ENCODE measurements around the gene BCAM. TPM values are rescaled to one million over a fixed set of nuclear protein-coding genes. Genes with fewer than 3 reads are reported as not detected.
A peak's percentile ranks its signal among the peaks of the same experiment; 100 is the strongest.

The BCAM gene
- total and polyA plus RNA-seq, 10 donors = 4.9 to 64.8 (median 55.3) TPM

DNA sequence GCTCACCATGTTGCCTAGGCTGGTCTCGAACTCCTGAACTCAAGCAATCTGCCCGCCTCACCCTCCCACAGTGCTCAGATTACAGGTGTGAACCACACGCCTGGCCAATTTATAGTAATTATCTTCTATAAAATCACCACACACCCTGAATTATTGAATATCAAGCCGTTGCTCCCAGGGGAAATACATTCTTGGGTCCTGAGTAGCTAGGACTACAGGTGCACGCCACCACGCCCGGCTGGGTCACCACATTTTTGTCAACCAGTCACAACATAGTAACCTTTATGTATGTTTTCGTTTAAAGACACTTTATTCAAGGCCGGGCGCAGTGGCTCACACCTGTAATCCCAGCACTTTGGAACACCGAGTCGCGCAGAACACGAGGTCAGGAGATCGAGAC lies 22.9 kb upstream of the BCAM start:
- Histone ChIP-seq H3K4me1 (peaks cover 0 to 11% (median 8%) of the 10 kb centered on the region in 6 donors), H3K4me3 (no peak overlapping the region), H3K36me3 (no peaks in the 10 kb centered on the region), H3K27me3 (replicated peaks in 1 of 7) (peaks cover 0 to 7% (median 0%) of the 10 kb centered on the region in 7 donors), H3K9me3 (no peaks in the 10 kb centered on the region), H3K27ac (no peak overlapping the region)
- DNase-seq = no peak
- intact Hi-C loops (cut with DNase I; ENCODE audit: low total_unique reads) = no loop called here
- no peak for TF ChIP-seq POLR2AphosphoS5 (IDR thresholded peaks at IDR 0.05)
- TF ChIP-seq, protein P1, sequence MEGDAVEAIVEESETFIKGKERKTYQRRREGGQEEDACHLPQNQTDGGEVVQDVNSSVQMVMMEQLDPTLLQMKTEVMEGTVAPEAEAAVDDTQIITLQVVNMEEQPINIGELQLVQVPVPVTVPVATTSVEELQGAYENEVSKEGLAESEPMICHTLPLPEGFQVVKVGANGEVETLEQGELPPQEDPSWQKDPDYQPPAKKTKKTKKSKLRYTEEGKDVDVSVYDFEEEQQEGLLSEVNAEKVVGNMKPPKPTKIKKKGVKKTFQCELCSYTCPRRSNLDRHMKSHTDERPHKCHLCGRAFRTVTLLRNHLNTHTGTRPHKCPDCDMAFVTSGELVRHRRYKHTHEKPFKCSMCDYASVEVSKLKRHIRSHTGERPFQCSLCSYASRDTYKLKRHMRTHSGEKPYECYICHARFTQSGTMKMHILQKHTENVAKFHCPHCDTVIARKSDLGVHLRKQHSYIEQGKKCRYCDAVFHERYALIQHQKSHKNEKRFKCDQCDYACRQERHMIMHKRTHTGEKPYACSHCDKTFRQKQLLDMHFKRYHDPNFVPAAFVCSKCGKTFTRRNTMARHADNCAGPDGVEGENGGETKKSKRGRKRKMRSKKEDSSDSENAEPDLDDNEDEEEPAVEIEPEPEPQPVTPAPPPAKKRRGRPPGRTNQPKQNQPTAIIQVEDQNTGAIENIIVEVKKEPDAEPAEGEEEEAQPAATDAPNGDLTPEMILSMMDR (IDR thresholded peaks at IDR 0.05 in 8 of 11, conservative IDR thresholded peaks at IDR 0.05 in 3 of 11) = no peak
- TF ChIP-seq POLR2A (IDR thresholded peaks at IDR 0.05) = no peak
- WGBS, 5 donors = 87 to 94% (median 91%) methylated on average over 15 of the region's 15 CpGs

DNA sequence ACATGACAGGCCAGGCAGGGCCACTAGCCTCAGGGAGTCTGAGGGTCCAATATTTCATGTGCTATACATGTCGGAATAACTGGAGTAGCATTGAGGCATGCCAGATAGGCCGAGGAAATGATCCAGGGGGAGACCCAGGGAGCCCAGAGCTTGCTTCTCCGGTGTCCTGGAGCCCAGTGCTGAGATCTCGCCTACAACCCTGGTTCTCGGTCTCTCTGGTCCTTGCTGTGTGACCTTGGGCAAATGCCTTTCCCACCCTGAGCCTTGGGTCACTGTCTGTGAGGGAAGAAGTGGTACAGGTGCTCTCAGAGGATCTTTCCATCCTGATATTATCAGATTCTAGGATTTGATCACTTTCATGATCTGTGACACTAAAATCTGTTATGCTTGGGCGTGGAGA lies 19.9 kb upstream of the BCAM start:
- Histone ChIP-seq H3K9me3 (no peaks in the 10 kb centered on the region), H3K4me3 (no peak overlapping the region), H3K27me3 (replicated peaks in 1 of 7) (no peaks in the 10 kb centered on the region), H3K27ac (no peak overlapping the region), H3K4me1 (peaks cover 0 to 10% (median 7%) of the 10 kb centered on the region in 6 donors), H3K36me3 (no peaks in the 10 kb centered on the region)
- DNase-seq = no peak
- 84 to 95% (median 90%) methylated on average over 6 of the region's 6 CpGs for WGBS, 5 donors
- TF ChIP-seq, protein P1 (IDR thresholded peaks at IDR 0.05 in 8 of 11, conservative IDR thresholded peaks at IDR 0.05 in 3 of 11) = no peak
- TF ChIP-seq POLR2A (IDR thresholded peaks at IDR 0.05) (no peak), POLR2AphosphoS5 (IDR thresholded peaks at IDR 0.05) (no peak)
- intact Hi-C loops (cut with DNase I; ENCODE audit: low total_unique reads) = no loop called here

DNA sequence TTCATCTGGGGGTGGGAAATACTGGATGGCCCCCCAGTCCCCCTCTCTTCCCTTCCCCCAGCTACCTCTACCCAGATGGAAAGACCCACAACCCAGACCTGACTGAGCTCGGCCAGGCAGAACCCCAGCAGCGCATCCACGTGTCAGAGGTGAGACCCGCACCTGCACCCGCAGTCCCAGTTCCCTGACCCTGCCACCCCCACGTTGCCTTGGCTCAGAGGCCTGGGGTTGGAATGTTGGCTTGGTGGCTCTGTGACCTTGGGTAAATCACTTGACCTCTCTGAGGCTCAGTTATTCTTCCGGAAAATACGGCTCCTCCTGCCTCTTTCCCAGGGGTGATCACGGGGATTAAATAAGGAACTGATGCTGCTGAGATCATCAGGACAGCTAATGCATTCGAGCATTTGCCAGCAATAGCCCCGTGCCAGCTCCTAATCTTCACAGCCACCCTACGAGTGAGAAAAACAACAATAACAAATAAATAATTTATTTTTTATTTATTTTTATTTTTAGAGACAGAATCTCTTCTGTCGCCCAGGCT lies 18.9 kb upstream of the BCAM start:
- Histone ChIP-seq H3K27ac (peak overlapping the region in 1 of 8 donors; percentile 37), H3K9me3 (no peaks in the 10 kb centered on the region), H3K4me1 (peaks cover 0 to under 1% (median 0%) of the 10 kb centered on the region in 6 donors), H3K36me3 (no peaks in the 10 kb centered on the region), H3K4me3 (no peak overlapping the region), H3K27me3 (replicated peaks in 1 of 7) (no peaks in the 10 kb centered on the region)
- 67 to 78% (median 75%) methylated on average over 12 to 13 of the region's 13 CpGs for WGBS, 5 donors
- intact Hi-C loops (cut with DNase I; ENCODE audit: low total_unique reads) = no loop called here
- TF ChIP-seq POLR2AphosphoS5 (IDR thresholded peaks at IDR 0.05) (no peak), POLR2A (IDR thresholded peaks at IDR 0.05) (no peak)
- TF ChIP-seq, protein P1 (IDR thresholded peaks at IDR 0.05 in 8 of 11, conservative IDR thresholded peaks at IDR 0.05 in 3 of 11) = no peak
- DNase-seq = no peak

DNA sequence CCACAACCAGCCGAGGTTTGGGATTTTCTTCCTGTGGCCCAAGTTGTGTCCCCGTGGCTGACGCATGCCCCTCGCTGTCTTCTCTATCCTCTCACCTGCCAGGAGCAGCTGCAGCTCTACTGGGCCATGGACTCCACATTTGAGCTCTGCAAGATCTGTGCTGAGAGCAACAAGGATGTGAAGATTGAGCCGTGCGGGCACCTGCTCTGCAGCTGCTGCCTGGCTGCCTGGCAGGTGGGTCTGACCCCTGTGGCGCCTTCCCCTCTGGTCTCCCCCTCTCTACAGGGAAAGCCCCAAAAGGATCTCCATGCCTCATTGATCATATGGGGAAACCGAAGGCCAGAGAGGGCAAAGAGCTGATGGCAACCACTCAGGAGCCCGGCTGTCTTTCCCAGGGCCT lies 16.6 kb upstream of the BCAM start:
- intact Hi-C loops (cut with DNase I; ENCODE audit: low total_unique reads) = no loop called here
- no peak overlapping the region for H3K4me3 ChIP-seq
- H3K27me3 ChIP-seq (replicated peaks in 1 of 7) = no peaks in the 10 kb centered on the region
- no peaks in the 10 kb centered on the region for H3K9me3 ChIP-seq
- H3K27ac ChIP-seq = no peak overlapping the region
- H3K36me3 ChIP-seq = no peaks in the 10 kb centered on the region
- DNase-seq = no peak
- H3K4me1 ChIP-seq = peaks cover 0 to 23% (median 17%) of the 10 kb centered on the region in 6 donors
- TF ChIP-seq POLR2AphosphoS5 (IDR thresholded peaks at IDR 0.05) (peak in 1 of 3 donors; percentile 34), POLR2A (IDR thresholded peaks at IDR 0.05) (no peak)
- TF ChIP-seq, protein P1 (IDR thresholded peaks at IDR 0.05 in 8 of 11, conservative IDR thresholded peaks at IDR 0.05 in 3 of 11) = no peak
- WGBS, 5 donors = 69 to 85% (median 74%) methylated on average over 6 to 9 of the region's 9 CpGs
